ENCODE results near the gene SF3A2. TPM values are rescaled to one million over a fixed set of nuclear protein-coding genes. Genes with fewer than 3 reads are reported as not detected.

The SF3A2 gene
- total RNA-seq, 1 donor: 27.9 TPM

GRCh38 chr19:2252055-2252796 lies 15.6 kb downstream of the SF3A2 start:
- Histone ChIP-seq H3K4me1 (ENCODE audit: insufficient read depth, low read length) (no peaks in the 10 kb centered on the region), H3K27ac (ENCODE audit: low read depth, low read length) (no peak overlapping the region), H4K20me1 (ENCODE audit: insufficient read depth, low read length) (peaks cover 19% of the 10 kb centered on the region), H2AFZ (ENCODE audit: low read length) (no peak overlapping the region), H3K79me2 (ENCODE audit: insufficient read depth, low read length) (no peaks in the 10 kb centered on the region), H3K4me2 (ENCODE audit: insufficient read depth, low read length) (no peak overlapping the region), H3K4me3 (ENCODE audit: insufficient read depth, low read length) (no peak overlapping the region), H3K27me3 (ENCODE audit: insufficient read depth, low read length) (peaks cover 47% of the 10 kb centered on the region), H3K36me3 (ENCODE audit: insufficient read depth, low read length) (peaks cover 3% of the 10 kb centered on the region), H3K9me3 (ENCODE audit: low read depth, low read length) (no peaks in the 10 kb centered on the region)
- DNase-seq (ENCODE audit: insufficient read length, low spot score, missing footprints): peak; percentile 94
- TF ChIP-seq CTCF (IDR thresholded peaks at IDR 0.05; ENCODE audit: extremely low read depth, low read depth, low read length): no peak

- no peaks in the 10 kb centered on the region for H3K4me1 ChIP-seq (ENCODE audit: insufficient read depth, low read length)
- TF ChIP-seq CTCF (IDR thresholded peaks at IDR 0.05; ENCODE audit: extremely low read depth, low read depth, low read length): no peak
- H4K20me1 ChIP-seq (ENCODE audit: insufficient read depth, low read length): peaks cover 16% of the 10 kb centered on the region
- H3K4me3 ChIP-seq (ENCODE audit: insufficient read depth, low read length): no peak overlapping the region
- no peak overlapping the region for H3K4me2 ChIP-seq (ENCODE audit: insufficient read depth, low read length)
- H3K27me3 ChIP-seq (ENCODE audit: insufficient read depth, low read length): peaks cover 47% of the 10 kb centered on the region
- DNase-seq (ENCODE audit: insufficient read length, low spot score, missing footprints): no peak
- no peak overlapping the region for H3K27ac ChIP-seq (ENCODE audit: low read depth, low read length)
- no peaks in the 10 kb centered on the region for H3K9me3 ChIP-seq (ENCODE audit: low read depth, low read length)
- H3K36me3 ChIP-seq (ENCODE audit: insufficient read depth, low read length): no peaks in the 10 kb centered on the region
- no peaks in the 10 kb centered on the region for H3K79me2 ChIP-seq (ENCODE audit: insufficient read depth, low read length)
- H2AFZ ChIP-seq (ENCODE audit: low read length): no peak overlapping the region
Observed at GRCh38 chr19:2252797-2253105, 16.1 kb downstream of the SF3A2 start.

- no peak for TF ChIP-seq CTCF (IDR thresholded peaks at IDR 0.05; ENCODE audit: extremely low read depth, low read depth, low read length)
- Histone ChIP-seq H3K4me1 (ENCODE audit: insufficient read depth, low read length) (no peaks in the 10 kb centered on the region), H3K4me2 (ENCODE audit: insufficient read depth, low read length) (no peak overlapping the region), H3K27me3 (ENCODE audit: insufficient read depth, low read length) (peaks cover 47% of the 10 kb centered on the region), H3K4me3 (ENCODE audit: insufficient read depth, low read length) (no peak overlapping the region), H3K79me2 (ENCODE audit: insufficient read depth, low read length) (no peaks in the 10 kb centered on the region), H3K27ac (ENCODE audit: low read depth, low read length) (no peak overlapping the region), H2AFZ (ENCODE audit: low read length) (no peak overlapping the region), H3K36me3 (ENCODE audit: insufficient read depth, low read length) (no peaks in the 10 kb centered on the region), H4K20me1 (ENCODE audit: insufficient read depth, low read length) (peaks cover 15% of the 10 kb centered on the region), H3K9me3 (ENCODE audit: low read depth, low read length) (no peaks in the 10 kb centered on the region)
- DNase-seq (ENCODE audit: insufficient read length, low spot score, missing footprints): peak; percentile 90
Observed at GRCh38 chr19:2253106-2254063, 16.8 kb downstream of the SF3A2 start.

All from osteoblast (primary cell).